K562 (cell line): ENCODE data around the gene MRPS15. TPM values are rescaled to one million over a fixed set of nuclear protein-coding genes. Genes with fewer than 3 reads are reported as not detected.

ENCODE experiments used
- ATF6 ChIP-seq: sonication (generic); formaldehyde crosslinking; IDR thresholded peaks from 2 replicates; pipeline ENCODE4 v1.4.0; 2020; ENCODE audit warnings: mild to moderate bottlenecking, missing genetic modification reagents
- CEBPB ChIP-seq: fragments of 450-650 bp; IDR thresholded peaks from 2 replicates; pipeline ENCODE4 v1.6.1; 2016; ENCODE audit warnings: missing genetic modification characterization, missing compliant biosample characterization
- RFX1 ChIP-seq: fragments of 450-650 bp; IDR thresholded peaks from 2 replicates; pipeline ENCODE4 v1.6.1; 2016; ENCODE audit warnings: mild to moderate bottlenecking, moderate library complexity
- ZNF639 ChIP-seq, 2 experiments: fragments of 200-800 bp in 1 of 2; sonication (Bioruptor generic) in 1 of 2; sonication (generic) in 1 of 2; formaldehyde crosslinking in 1 of 2; IDR thresholded peaks in 1 of 2; conservative IDR thresholded peaks in 1 of 2; 2 replicates each; pipeline versions ENCODE4 v1.5.0 to v1.6.1; 2016 to 2020; ENCODE audit warnings: missing compliant biosample characterization in 1 of 2, missing genetic modification characterization in 1 of 2, missing genetic modification reagents in 1 of 2
- polyA plus RNA-seq, 8 experiments: library from polyadenylated mRNA; depleted of rRNA in 4 of 8; stranded (reverse) in 5 of 8; unstranded in 3 of 8; fragments of >200 nt; fragmentation: Nextera tagmentation in 2 of 8; fragmentation: Illumina TruSeq in 1 of 8; extraction: Ambion mirVana in 2 of 8; extraction: Trizol in 1 of 8; gene quantifications; 2 replicates each; pipeline versions ENCODE4 v1.2.1 to v1.2.3, GENCODE V29; 2011 to 2014; ENCODE audit warnings: inconsistent platforms in 1 of 8, missing spikeins in 1 of 8
- total RNA-seq, 7 experiments: library from RNA; depleted of rRNA in 6 of 7; stranded (reverse); fragments of >200 nt in 6 of 7; fragmentation: Illumina TruSeq in 2 of 7; extraction: Trizol in 2 of 7; gene quantifications; 2 replicates each; pipeline versions ENCODE4 v1.2.1 to v1.2.3, GENCODE V29; 2011 to 2021; ENCODE audit warnings: low replicate concordance in 1 of 7

The MRPS15 gene
- total and polyA plus RNA-seq, 9 of the 15 experiments (the other 6 are each of a cell fraction or from before 2014, with no cell fraction given): 62.9 to 286 (median 149) TPM

GRCh38 chr1:36512842-36513241 lies 48.7 kb upstream of the MRPS15 start (continued):
- no peak for TF ChIP-seq ZNF639 (CRISPR knock-in tag; conservative IDR thresholded peaks at IDR 0.05 in 1 of 2, IDR thresholded peaks at IDR 0.05 in 1 of 2)
- TF ChIP-seq ATF6 (CRISPR knock-in tag): no peak
- no peak for TF ChIP-seq CEBPB (tag)
- no peak for TF ChIP-seq RFX1
